H9 (cell line): ENCODE measurements around the gene BMPER. TPM values are rescaled to one million over a fixed set of nuclear protein-coding genes. Genes with fewer than 3 reads are reported as not detected.

Experiments used
- DNase-seq: peaks from one replicate; pipeline ENCODE4 v3.0.0-alpha.2; 2017
- H2AFZ ChIP-seq: one replicate; pipeline ENCODE4 v1.6.1; 2013; ENCODE audit warnings: mild to moderate bottlenecking, low read length, control low read depth, moderate library complexity
- H2AK5ac ChIP-seq: 2 replicates; pipeline ENCODE4 v1.6.1; 2013; ENCODE audit warnings: low read length, control low read depth, mixed read lengths; ENCODE audit not compliant: insufficient read length
- H2BK120ac ChIP-seq: one replicate; pipeline ENCODE4 v1.6.1; 2013; ENCODE audit warnings: low read depth, mild to moderate bottlenecking, low read length, control low read depth, inconsistent platforms; ENCODE audit not compliant: poor library complexity, severe bottlenecking
- H2BK12ac ChIP-seq: 2 replicates; pipeline ENCODE4 v1.6.1; 2013; ENCODE audit warnings: low read length, control low read depth, mixed read lengths, low read depth; ENCODE audit not compliant: insufficient read length
- H2BK15ac ChIP-seq: 2 replicates; pipeline ENCODE4 v1.6.1; 2013; ENCODE audit warnings: low read depth, low read length, control low read depth
- H2BK20ac ChIP-seq: one replicate; pipeline ENCODE4 v1.6.1; 2013; ENCODE audit warnings: low read depth, mild to moderate bottlenecking, low read length, control low read depth, inconsistent platforms; ENCODE audit not compliant: poor library complexity, severe bottlenecking
- H2BK5ac ChIP-seq: 2 replicates; pipeline ENCODE4 v1.6.1; 2013; ENCODE audit warnings: low read length, control low read depth, mixed read lengths; ENCODE audit not compliant: insufficient read length
- H3K14ac ChIP-seq: 2 replicates; pipeline ENCODE4 v1.6.1; 2013; ENCODE audit warnings: low read length, control low read depth; ENCODE audit not compliant: insufficient read depth
- H3K18ac ChIP-seq: 2 replicates; pipeline ENCODE4 v1.6.1; 2013; ENCODE audit warnings: low read depth, mild to moderate bottlenecking, mixed read lengths, low read length, control low read depth; ENCODE audit not compliant: insufficient read length
- H3K23ac ChIP-seq: 2 replicates; pipeline ENCODE4 v1.6.1; 2013; ENCODE audit warnings: low read length, control low read depth, mixed read lengths, low read depth; ENCODE audit not compliant: insufficient read length
- H3K23me2 ChIP-seq: 2 replicates; pipeline ENCODE4 v1.6.1; 2013; ENCODE audit warnings: low read depth, mild to moderate bottlenecking, mixed read lengths, low read length, control low read depth; ENCODE audit not compliant: insufficient read length, poor library complexity, severe bottlenecking
- H3K27ac ChIP-seq: 2 replicates; pipeline ENCODE4 v1.5.1; 2013; ENCODE audit warnings: low read length, control low read depth, mixed read lengths, low read depth; ENCODE audit not compliant: insufficient read length
- H3K27me3 ChIP-seq: 2 replicates; pipeline ENCODE4 v1.6.1; 2013; ENCODE audit warnings: low read length, control low read depth, inconsistent platforms; ENCODE audit not compliant: insufficient read depth
- H3K4ac ChIP-seq: 2 replicates; pipeline ENCODE4 v1.6.1; 2013; ENCODE audit warnings: low read depth, mild to moderate bottlenecking, control low read depth, inconsistent platforms, low read length, moderate library complexity
- H3K4me1 ChIP-seq: 2 replicates; pipeline ENCODE4 v1.6.1; 2013; ENCODE audit warnings: low read length, control low read depth, inconsistent platforms; ENCODE audit not compliant: insufficient read depth
- H3K4me2 ChIP-seq: 2 replicates; pipeline ENCODE4 v1.6.1; 2013; ENCODE audit warnings: low read length, control low read depth, mixed read lengths; ENCODE audit not compliant: insufficient read length, insufficient read depth
- H3K56ac ChIP-seq: 2 replicates; pipeline ENCODE4 v1.6.1; 2013; ENCODE audit warnings: low read depth, mild to moderate bottlenecking, mixed read lengths, low read length, control low read depth; ENCODE audit not compliant: insufficient read length
- H3K79me1 ChIP-seq: 2 replicates; pipeline ENCODE4 v1.6.1; 2013; ENCODE audit warnings: low read depth, mild to moderate bottlenecking, moderate library complexity, low read length, control low read depth, inconsistent platforms; ENCODE audit not compliant: insufficient read depth, poor library complexity, severe bottlenecking
- H3K79me2 ChIP-seq: 2 replicates; pipeline ENCODE4 v1.6.1; 2013; ENCODE audit warnings: low read length, control low read depth, inconsistent platforms; ENCODE audit not compliant: insufficient read depth
- H3K9ac ChIP-seq: 2 replicates; pipeline ENCODE4 v1.6.1; 2013; ENCODE audit warnings: low read length, control low read depth, mixed read lengths; ENCODE audit not compliant: insufficient read length; ENCODE audit errors: extremely low read depth
- H3K9me3 ChIP-seq: one replicate; pipeline ENCODE4 v1.6.1; 2013; ENCODE audit warnings: low read depth, low read length, inconsistent platforms; ENCODE audit not compliant: control insufficient read depth
- H3T11ph ChIP-seq: one replicate; pipeline ENCODE4 v1.6.1; 2013; ENCODE audit warnings: mild to moderate bottlenecking, low read length, control low read depth, inconsistent platforms
- H4K20me1 ChIP-seq: one replicate; pipeline ENCODE4 v1.6.1; 2013; ENCODE audit not compliant: control insufficient read depth, insufficient read length, insufficient read depth
- H4K5ac ChIP-seq: 2 replicates; pipeline ENCODE4 v1.6.1; 2013; ENCODE audit warnings: low read depth, mild to moderate bottlenecking, mixed read lengths, low read length, control low read depth; ENCODE audit not compliant: insufficient read length
- H4K8ac ChIP-seq: replicated peaks from 2 replicates; pipeline ENCODE4 v1.6.1; 2013; ENCODE audit warnings: low read length, control low read depth, mixed read lengths, low read depth; ENCODE audit not compliant: insufficient read length
- H4K91ac ChIP-seq: 2 replicates; pipeline ENCODE4 v1.6.1; 2013; ENCODE audit warnings: low read depth, mild to moderate bottlenecking, moderate library complexity, mixed read lengths, low read length, control low read depth; ENCODE audit not compliant: insufficient read length
- H3K27ac Mint-ChIP-seq, 3 experiments: 2 replicates in 2 of 3; 3 replicates in 1 of 3; pipeline ENCODE4 v1.8.0; 2020 to 2021; ENCODE audit warnings: mixed read lengths in 3 of 3, mild to moderate bottlenecking in 1 of 3, moderate library complexity in 1 of 3
- H3K27me3 Mint-ChIP-seq: 2 replicates; pipeline ENCODE4 v1.8.0; 2021; ENCODE audit warnings: low read depth, mild to moderate bottlenecking, moderate library complexity, mixed read lengths
- H3K36me3 Mint-ChIP-seq, 3 experiments: 2 replicates in 2 of 3; 3 replicates in 1 of 3; pipeline ENCODE4 v1.8.0; 2020 to 2021; ENCODE audit warnings: low read depth in 3 of 3, mixed read lengths in 3 of 3; ENCODE audit not compliant: insufficient read depth in 1 of 3
- H3K4me1 Mint-ChIP-seq, 2 experiments: 2 replicates each; pipeline ENCODE4 v1.8.0; 2020; ENCODE audit warnings: mixed read lengths in 2 of 2
- H3K4me3 Mint-ChIP-seq, 2 experiments: 2 replicates in 1 of 2; 3 replicates in 1 of 2; pipeline ENCODE4 v1.8.0; 2020 to 2021; ENCODE audit warnings: mild to moderate bottlenecking in 2 of 2, mixed read lengths in 2 of 2, moderate library complexity in 1 of 2
- H3K9me3 Mint-ChIP-seq, 2 experiments: 2 replicates in 1 of 2; 3 replicates in 1 of 2; pipeline ENCODE4 v1.8.0; 2020; ENCODE audit warnings: mild to moderate bottlenecking in 2 of 2, mixed read lengths in 2 of 2, moderate library complexity in 1 of 2
- CTCF ChIP-seq: fragments of 200-600 bp; sonication (generic); conservative IDR thresholded peaks from 3 replicates; pipeline ENCODE4 v1.8.0; 2021; ENCODE audit warnings: antibody characterized with exemption, mild to moderate bottlenecking
- WGBS: extraction: QIAGEN DNeasy Blood & Tissue Kit; methylation state at CpG from one replicate; pipeline ENCODE4 v1.1.7; 2013; ENCODE audit warnings: missing lambda C conversion rate, low lambda C conversion rate, mixed read lengths; ENCODE audit not compliant: insufficient read length; ENCODE audit errors: extremely low coverage; 5-methylcytosine and 5-hydroxymethylcytosine counted together
- total RNA-seq: library from RNA; stranded (reverse); gene quantifications from 2 replicates; pipeline ENCODE4 v1.2.1, GENCODE V29; 2021

The BMPER gene
- total RNA-seq, 1 experiment from 2014 or later: 0.20 TPM

GRCh38 chr7:34153656-34154270, 248.4 kb downstream of the BMPER start:
- Histone ChIP-seq H3K23ac (no peak overlapping the region), H3K4me2 (no peak overlapping the region), H2AK5ac (no peak overlapping the region), H3K18ac (no peak overlapping the region), H3K27ac (no peak overlapping the region), H2BK5ac (no peak overlapping the region), H3K14ac (no peak overlapping the region), H3K4ac (no peak overlapping the region), H2BK12ac (no peak overlapping the region), H3T11ph (no peak overlapping the region), H4K91ac (no peak overlapping the region), H4K20me1 (no peaks in the 10 kb centered on the region), H3K79me2 (no peaks in the 10 kb centered on the region), H3K27me3 (no peaks in the 10 kb centered on the region), H3K4me1 (peaks cover 4% of the 10 kb centered on the region; the same call in 1 of the 2 replicates), H3K23me2 (no peaks in the 10 kb centered on the region), H2BK15ac (no peak overlapping the region), H2BK120ac (no peak overlapping the region), H3K9ac (no peak overlapping the region), H2AFZ (no peak overlapping the region), H3K79me1 (no peaks in the 10 kb centered on the region), H3K56ac (no peak overlapping the region), H4K5ac (no peak overlapping the region), H2BK20ac (no peak overlapping the region), H4K8ac (no peak overlapping the region), H3K9me3 (no peaks in the 10 kb centered on the region)
- Mint-ChIP-seq H3K4me1 (peaks cover 20 to 26% of the 10 kb centered on the region in 2 experiments), H3K9me3 (no peaks in the 10 kb centered on the region; a peak in 1 of 5 replicates), H3K27ac (no peak overlapping the region), H3K27me3 (no peaks in the 10 kb centered on the region; the same call in 1 of the 2 replicates), H3K36me3 (no peaks in the 10 kb centered on the region; a peak in 1 of 7 replicates), H3K4me3 (no peak overlapping the region)
- no peak for DNase-seq
- no peak for TF ChIP-seq CTCF
- WGBS: no CpG with 5 or more reads among the region's 5 CpGs
